ENCODE measurements around the gene HARBI1.

DNA sequence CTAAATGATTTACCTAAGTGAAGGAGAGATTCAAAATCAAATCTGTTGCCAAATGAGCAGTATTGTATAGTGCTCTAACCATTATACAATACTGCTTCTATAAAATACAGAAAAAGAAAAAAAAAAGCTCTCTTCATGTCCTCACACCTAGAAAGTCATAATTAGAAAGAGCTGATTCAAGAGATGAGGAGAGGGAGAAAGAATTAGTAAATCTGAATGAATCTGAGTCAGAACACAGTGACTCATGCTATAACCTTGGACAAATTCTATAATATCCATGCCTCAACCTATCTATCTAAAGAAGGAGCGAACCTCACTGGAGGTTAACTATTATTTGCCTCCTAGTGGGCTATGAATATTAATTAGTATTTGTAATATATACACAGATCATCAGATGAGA, 52.6 kb downstream of the HARBI1 start:
- TF ChIP-seq, protein P1, sequence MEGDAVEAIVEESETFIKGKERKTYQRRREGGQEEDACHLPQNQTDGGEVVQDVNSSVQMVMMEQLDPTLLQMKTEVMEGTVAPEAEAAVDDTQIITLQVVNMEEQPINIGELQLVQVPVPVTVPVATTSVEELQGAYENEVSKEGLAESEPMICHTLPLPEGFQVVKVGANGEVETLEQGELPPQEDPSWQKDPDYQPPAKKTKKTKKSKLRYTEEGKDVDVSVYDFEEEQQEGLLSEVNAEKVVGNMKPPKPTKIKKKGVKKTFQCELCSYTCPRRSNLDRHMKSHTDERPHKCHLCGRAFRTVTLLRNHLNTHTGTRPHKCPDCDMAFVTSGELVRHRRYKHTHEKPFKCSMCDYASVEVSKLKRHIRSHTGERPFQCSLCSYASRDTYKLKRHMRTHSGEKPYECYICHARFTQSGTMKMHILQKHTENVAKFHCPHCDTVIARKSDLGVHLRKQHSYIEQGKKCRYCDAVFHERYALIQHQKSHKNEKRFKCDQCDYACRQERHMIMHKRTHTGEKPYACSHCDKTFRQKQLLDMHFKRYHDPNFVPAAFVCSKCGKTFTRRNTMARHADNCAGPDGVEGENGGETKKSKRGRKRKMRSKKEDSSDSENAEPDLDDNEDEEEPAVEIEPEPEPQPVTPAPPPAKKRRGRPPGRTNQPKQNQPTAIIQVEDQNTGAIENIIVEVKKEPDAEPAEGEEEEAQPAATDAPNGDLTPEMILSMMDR (IDR thresholded peaks at IDR 0.05): no peak
- TF ChIP-seq POLR2A (IDR thresholded peaks at IDR 0.05): no peak
